Measurements from ENCODE around the gene DCLK1.

The DCLK1 gene

GRCh38 chr13:36131222-36131930 lies at the start of gene DCLK1:
TSS of gene DCLK1 (minus strand) at chr13:36131382.
- TF ChIP-seq CTCF (conservative IDR thresholded peaks at IDR 0.05; ENCODE audit: low read depth, low read length): no peak
- DNase-seq (ENCODE audit: low read depth): peak; percentile 41
- H3K4me3 ChIP-seq (ENCODE audit: low read depth, low read length): peak within 1 kb of the TSS; percentile 57

GRCh38 chr13:36175621-36176020 lies 44.4 kb upstream of the DCLK1 start:
- TF ChIP-seq CTCF (conservative IDR thresholded peaks at IDR 0.05; ENCODE audit: low read depth, low read length): no peak

GRCh38 chr13:36174923-36175322 lies 43.7 kb upstream of the DCLK1 start:
- no peak overlapping the region for H3K4me3 ChIP-seq (ENCODE audit: low read depth, low read length)
- TF ChIP-seq CTCF (conservative IDR thresholded peaks at IDR 0.05; ENCODE audit: low read depth, low read length): no peak
- no peak for DNase-seq (ENCODE audit: low read depth)

More at GRCh38 chr13:36175621-36176020, 44.4 kb upstream of the DCLK1 start:
- DNase-seq (ENCODE audit: low read depth): no peak
- H3K4me3 ChIP-seq (ENCODE audit: low read depth, low read length): no peak overlapping the region

GRCh38 chr13:36173571-36174322 lies 42.6 kb upstream of the DCLK1 start:
- peak; percentile 12 for DNase-seq (ENCODE audit: low read depth)
- no peak for TF ChIP-seq CTCF (conservative IDR thresholded peaks at IDR 0.05; ENCODE audit: low read depth, low read length)
- no peak overlapping the region for H3K4me3 ChIP-seq (ENCODE audit: low read depth, low read length)

GRCh38 chr13:36166046-36166445 lies 34.9 kb upstream of the DCLK1 start:
- DNase-seq (ENCODE audit: low read depth): no peak
- TF ChIP-seq CTCF (conservative IDR thresholded peaks at IDR 0.05; ENCODE audit: low read depth, low read length): no peak
- H3K4me3 ChIP-seq (ENCODE audit: low read depth, low read length): no peak overlapping the region

GRCh38 chr13:36163809-36164308 lies 32.7 kb upstream of the DCLK1 start:
- no peak for TF ChIP-seq CTCF (conservative IDR thresholded peaks at IDR 0.05; ENCODE audit: low read depth, low read length)
- H3K4me3 ChIP-seq (ENCODE audit: low read depth, low read length): no peak overlapping the region
- DNase-seq (ENCODE audit: low read depth): peak; percentile 98
